Stimulated activated CD8-positive, alpha-beta memory T cell treated with anti-CD3 and anti-CD28 coated beads, Interleukin-4, amount 100 ng/mL, for 24 hours (primary cell): ENCODE results near the gene C19orf81.
A peak's percentile ranks its signal among the peaks of the same experiment; 100 is the strongest.
"Not testable (repeated sequence)": the region's sequence is repeated elsewhere in the genome, so short reads cannot be mapped to it uniquely, and the experiment has no call there.

Source experiments
- DNase-seq: peaks from one replicate; pipeline ENCODE4 v3.0.0-alpha.2; 2020; ENCODE audit warnings: low read depth

Gene C19orf81

DNA sequence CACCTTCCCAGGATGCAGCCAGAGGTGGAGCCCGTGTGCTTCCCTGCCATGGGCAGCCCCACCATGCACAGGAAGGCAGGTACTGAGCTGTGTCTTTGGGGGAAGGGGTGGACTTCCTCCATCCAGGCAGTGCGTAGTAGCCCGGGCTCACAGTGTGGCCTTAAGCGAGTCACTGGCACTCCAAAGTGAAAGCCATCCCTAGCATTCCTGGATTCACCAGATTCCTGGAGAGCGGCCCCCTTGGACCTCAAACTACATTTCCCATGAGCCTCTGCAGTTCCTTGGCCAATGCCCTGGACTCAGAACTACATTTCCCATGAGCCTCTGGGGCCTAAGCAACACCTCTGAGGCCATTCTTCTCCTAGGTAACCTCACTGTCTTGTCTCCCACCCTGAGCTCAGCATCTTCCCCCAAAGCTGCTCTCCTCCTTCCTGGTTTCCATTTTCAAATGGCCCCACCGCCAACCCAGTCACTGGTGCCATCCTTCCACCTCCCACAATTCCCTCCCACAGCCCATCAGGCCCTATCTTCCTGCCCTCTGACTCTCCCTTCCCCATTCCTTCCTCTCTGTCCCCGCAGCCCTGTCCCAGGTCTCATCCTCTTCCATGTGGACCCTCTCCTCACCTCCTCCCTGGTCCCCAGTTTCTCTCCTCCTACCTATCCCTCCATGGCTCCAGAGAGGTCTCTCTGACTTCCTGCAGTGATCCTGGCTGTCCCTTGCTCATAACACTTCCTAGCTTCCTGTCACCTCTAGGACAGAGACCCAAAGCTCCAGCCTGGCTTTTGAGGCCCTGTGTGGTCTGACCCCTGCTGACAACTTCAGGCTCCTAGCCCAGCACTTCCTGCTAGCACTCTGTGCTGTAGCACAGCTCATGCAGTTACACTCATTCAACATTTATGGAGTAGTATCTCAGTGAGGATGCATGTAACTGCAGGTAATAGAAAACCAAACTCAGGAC, at the start of gene C19orf81:
Gene C19orf81, plus strand, starts transcription at position 13 of the 959 bp plus-strand sequence. Its CDS starts 0 bp downstream, at position 13.
- DNase-seq = no peak

DNA sequence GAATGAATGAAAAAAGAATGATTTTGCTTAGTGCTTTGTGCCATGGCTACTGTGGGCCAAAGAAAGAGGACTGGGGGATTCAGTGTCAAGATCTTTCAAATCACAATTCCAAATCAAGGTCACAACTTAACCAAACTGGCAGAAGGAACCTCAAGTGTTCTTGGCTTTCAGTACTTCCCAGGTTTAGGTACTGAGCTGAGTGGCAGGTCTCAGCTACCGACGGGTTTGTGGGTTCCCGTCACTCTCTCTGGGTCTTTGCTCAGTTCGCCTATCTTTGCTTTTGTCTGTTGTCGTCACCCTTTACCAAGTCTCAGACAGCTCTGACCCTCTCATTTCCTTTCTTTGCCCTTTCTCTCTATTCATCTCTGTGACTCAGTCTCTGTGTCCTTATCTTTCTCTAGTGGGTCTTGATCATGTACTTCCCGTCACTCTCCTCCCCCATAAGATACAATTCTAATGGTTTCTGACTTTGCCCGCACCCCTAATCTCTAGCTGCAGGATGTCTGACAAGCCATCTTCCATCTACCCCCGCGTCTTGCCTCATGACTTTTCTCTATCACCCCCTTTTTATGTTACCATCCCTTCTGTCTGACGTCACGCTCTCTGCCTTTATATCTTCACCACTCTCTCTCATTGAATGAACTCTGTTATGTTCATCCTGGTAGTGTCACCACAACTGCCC, 47.7 kb upstream of the C19orf81 start:
- no peak for DNase-seq

- DNase-seq = no peak
Measured at GRCh38 chr19:50602089-50602422, 47.2 kb upstream of the C19orf81 start.

DNA sequence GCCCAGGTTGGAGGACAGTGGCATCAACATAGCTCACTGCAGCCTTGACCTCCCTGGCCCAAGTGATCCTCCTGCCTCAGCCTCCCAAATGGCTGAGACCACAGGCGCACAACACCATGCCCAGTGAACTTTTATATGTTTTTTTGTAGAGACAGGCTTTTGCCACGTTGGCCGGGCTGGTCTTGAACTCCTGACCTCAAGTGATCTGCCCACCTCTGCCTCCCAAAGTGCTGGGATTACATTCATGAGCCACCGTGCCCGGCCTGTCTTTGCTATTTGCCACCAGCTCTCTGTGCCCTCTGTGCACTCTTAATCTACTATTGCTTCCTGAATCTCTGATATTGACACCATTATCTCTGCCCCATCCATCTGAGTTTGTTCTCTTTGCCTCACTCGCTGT, 46.7 kb upstream of the C19orf81 start:
- DNase-seq = no peak

DNA sequence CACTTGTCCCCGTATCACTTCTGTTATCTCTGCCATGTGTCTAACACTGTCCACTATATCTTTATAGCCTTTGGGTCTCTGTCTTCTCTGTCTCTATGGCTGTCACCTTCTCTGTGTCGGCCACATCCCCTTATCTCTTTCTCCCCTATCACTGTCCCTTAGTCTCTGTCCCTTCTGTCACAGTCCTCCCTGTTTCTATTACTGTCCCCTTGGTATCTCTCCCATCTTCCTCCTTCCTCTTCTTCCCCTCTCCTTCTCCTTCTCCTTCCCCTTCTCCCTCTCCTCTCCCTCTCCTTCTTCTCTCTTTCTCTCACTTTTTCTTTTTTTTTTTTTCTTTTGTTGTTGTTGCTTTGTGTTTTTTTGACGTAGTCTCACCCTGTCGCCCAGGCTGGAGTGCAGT, 46.3 kb upstream of the C19orf81 start:
- no peak for DNase-seq

- DNase-seq = not testable (repeated sequence)
Measured at GRCh38 chr19:50604264-50605073, 44.8 kb upstream of the C19orf81 start.

DNA sequence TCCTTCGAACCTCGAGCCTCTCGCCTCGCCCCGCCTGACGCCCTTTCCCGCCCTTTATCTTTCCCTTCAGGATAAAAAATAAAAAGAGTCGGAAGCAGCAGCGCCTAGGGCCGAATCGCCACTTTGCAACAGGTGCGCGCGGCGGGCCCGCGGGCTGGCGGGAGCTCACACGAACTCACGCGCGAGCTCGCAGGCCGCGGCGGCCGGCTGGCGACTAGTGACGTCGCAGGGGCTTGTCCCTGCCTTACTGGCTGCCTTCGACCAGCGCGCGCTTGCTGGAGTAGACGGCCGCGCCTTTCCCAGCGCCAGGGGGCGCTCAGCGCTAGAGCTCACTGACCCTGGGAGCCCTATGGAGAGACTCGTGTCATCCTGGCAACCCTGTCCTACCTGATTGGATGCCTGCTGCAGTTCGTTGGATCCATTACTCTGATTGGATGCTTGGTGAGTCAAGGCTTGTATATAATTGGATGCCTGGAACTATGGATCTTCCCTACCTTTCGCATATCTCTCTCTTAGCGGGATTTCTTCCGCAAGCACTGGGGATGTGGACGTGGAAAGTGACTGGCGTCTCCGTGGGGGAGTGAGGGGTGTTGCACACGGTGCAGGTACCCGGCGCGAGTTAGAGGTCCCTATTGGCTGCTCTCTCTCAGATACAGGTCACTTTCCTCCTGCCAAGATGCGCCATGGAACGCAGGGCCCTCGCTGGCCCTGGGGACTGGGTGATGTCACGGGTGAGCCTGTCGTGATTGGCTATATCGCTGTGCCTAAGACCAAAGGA, 43.0 kb upstream of the C19orf81 start:
- not testable (repeated sequence) for DNase-seq

DNA sequence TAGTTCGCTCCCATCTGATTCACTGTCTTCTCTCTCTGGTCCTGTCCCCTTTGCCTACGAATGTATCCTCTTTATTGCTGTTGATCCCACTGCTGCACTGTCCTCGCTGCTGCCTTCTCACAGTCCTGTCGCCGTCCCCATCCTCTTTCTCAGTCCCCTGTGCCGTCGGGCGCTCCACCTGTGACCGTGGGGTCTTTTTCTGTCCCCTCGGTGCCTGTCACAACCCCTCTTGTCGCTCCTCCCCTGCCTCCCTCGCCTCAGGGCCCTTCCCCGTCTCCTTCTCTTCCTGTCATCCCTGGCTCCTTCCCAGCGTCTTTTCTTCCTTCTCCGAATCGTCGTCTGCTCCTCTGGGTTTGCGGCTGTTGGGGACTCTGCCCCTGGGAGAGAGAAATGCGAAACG, 41.9 kb upstream of the C19orf81 start:
- no peak for DNase-seq

- DNase-seq = peak; percentile 71
Measured at GRCh38 chr19:50607874-50608785, 41.1 kb upstream of the C19orf81 start.

- not testable (repeated sequence) for DNase-seq
Measured at GRCh38 chr19:50612504-50613404, 36.5 kb upstream of the C19orf81 start.

GRCh38 chr19:50618379-50618778, 30.9 kb upstream of the C19orf81 start:
- not testable (repeated sequence) for DNase-seq

- DNase-seq = not testable (repeated sequence)
Measured at GRCh38 chr19:50619184-50619583, 30.1 kb upstream of the C19orf81 start.

DNA sequence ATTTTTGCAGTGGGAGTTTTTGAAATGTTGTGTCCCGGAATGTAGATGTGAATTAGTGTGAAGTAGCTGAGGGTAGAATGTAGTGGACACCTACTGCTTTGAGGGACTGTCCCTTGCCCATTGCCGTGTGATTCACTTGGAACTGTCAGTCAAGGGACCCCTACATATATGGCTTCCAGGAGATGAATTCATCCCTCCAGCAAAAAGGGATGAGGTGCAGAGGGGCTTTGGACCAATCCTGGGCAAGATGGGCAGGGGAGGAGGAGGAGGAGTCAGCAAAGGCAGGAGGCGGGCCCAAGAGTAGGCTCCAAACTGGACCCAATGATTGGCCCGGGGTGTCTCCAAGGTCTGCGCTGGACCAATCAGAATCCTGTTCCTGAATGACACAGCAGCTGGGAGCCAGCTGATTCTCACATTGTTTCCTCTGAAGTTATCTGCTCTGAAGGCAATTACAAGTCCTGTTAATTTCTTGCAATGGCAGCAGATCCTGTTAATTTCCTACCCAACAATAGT, 28.8 kb upstream of the C19orf81 start:
- DNase-seq = not testable (repeated sequence)

DNA sequence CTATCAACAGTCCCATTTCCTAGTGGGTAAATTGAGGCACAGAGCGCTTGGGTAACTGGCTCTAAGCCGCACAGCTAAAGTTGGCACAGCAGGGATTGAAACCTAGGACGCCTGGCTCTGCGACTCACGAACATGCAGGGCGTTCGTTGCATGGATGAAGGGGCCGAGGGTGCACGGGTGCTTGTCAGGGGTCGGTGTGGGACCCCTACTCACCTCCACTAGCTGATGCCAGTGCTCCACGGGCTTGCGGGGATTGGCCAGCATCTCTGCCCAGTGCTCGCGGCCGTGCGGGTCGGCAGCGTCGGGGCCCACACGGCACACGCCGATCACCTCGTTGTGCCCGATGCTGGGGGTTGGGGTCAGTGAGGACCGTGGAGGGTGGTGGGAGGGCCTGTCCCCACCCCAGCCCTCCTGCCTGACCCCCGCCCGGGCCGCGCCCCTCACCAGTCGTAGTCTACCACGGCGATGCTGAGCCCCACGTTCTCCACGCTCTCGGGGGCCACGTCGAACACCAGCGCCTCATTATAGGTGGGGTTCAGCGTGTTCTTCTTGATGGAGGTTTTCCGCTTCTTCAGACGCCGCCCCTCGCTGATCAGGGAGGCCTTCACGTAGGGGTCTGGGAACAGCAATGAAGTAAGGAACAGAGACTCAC, 24.2 kb upstream of the C19orf81 start:
- DNase-seq = no peak

- no peak for DNase-seq
Measured at GRCh38 chr19:50626011-50626410, 23.2 kb upstream of the C19orf81 start.

DNA sequence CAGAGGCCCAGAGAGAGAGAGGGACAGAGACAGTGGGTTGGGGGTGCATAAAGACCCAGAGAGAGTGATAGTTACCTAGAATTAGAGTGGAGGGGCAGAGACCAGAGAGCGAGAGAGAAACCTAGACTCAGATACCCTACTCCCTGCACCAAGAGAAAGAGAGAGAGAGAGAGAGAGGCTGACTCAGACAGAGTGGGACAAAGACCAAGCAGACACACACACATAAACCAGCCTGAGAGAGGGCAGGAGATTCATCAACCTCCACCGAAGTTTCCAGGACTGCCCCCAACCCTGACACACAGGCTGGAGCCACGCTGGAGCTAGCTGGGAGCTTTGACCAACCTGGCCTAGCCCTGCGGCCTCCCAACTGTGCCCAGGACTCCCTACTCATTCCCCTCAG, 22.4 kb upstream of the C19orf81 start:
- no peak for DNase-seq

GRCh38 chr19:50628146-50628545, 21.1 kb upstream of the C19orf81 start:
- no peak for DNase-seq

DNA sequence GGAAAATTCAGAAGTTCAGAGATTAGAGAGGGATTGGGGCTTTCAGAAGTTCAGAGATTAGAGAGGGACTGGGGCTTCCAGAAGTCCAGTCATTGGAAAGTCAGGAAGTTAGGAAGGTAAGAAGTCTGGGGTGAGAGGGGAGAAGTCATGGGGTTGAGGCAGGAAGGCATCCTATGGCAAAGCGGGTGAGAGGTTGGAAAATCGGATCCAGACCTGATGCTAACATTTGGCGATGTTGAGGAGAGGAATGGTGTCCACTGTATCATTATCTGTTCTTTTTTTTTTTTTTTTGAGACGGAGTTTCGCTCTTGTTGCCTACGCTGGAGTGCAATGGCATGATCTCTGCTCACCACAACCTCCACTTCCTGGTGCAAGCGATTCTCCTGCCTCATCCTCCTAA, 20.7 kb upstream of the C19orf81 start:
- DNase-seq = no peak

DNA sequence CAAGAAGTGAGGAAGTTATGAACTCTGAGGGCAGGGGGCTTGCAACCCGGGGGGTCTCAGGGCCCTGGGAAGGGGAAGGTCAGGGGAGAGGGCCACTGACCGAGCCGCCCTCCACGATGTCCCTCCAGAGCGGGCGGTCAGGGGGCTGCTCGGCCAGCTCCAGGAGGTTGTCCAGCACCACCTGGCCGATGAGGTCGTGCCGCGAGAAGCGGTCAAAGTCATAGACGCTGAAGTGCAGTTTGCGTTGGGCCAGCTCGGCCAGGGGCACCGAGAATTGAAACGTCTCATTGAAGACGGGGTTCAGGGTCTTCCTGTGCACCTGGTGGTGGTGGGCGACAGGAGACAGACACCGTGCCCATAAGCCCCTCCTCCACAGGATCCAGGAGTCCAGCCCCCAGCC, 20.1 kb upstream of the C19orf81 start:
- DNase-seq = no peak
